ENCODE measurements around the gene CCL22. TPM values are rescaled to one million over a fixed set of nuclear protein-coding genes. Genes with fewer than 3 reads are reported as not detected.

The CCL22 gene
- total RNA-seq, 1 donor from 2014 or later = 0.17 TPM

DNA sequence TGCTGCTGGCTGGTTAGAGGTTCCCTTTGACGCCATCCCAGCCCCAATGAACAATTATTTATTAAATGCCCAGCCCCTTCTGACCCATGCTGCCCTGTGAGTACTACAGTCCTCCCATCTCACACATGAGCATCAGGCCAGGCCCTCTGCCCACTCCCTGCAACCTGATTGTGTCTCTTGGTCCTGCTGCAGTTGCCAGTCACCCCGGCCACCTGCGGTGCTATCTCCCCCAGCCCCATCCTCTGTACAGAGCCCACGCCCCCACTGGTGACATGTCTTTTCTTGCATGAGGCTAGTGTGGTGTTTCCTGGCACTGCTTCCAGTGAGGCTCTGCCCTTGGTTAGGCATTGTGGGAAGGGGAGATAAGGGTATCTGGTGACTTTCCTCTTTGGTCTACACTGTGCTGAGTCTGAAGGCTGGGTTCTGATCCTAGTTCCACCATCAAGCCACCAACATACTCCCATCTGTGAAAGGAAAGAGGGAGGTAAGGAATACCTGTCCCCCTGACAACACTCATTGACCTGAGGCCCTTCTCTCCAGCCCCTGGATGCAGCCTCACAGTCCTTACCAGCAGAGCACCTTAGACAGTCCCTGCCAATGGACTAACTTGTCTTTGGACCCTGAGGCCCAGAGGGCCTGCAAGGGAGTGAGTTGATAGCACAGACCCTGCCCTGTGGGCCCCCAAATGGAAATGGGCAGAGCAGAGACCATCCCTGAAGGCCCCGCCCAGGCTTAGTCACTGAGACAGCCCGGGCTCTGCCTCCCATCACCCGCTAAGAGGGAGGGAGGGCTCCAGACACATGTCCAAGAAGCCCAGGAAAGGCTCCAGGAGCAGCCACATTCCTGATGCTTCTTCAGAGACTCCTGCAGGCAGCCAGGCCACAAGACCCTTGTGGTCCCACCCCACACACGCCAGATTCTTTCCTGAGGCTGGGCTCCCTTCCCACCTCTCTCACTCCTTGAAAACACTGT is 25.0 kb downstream of the CCL22 start:
- no peak overlapping the region for H3K4me3 Mint-ChIP-seq
- no peak for TF ChIP-seq CTCF (conservative IDR thresholded peaks at IDR 0.05)
- peaks cover under 1% of the 10 kb centered on the region for H3K27me3 Mint-ChIP-seq
- no peak for DNase-seq (ENCODE audit: extremely low spot score, unreplicated experiment)
- no peaks in the 10 kb centered on the region for H3K36me3 Mint-ChIP-seq
- peaks cover 9% of the 10 kb centered on the region for H3K4me1 Mint-ChIP-seq (ENCODE audit: unreplicated experiment)
- H3K27ac Mint-ChIP-seq = no peak overlapping the region
- H3K9me3 Mint-ChIP-seq = no peaks in the 10 kb centered on the region

GRCh38 chr16:57384248-57385070 is 25.9 kb downstream of the CCL22 start:
- no peak overlapping the region for H3K4me3 Mint-ChIP-seq
- H3K9me3 Mint-ChIP-seq = no peaks in the 10 kb centered on the region
- H3K36me3 Mint-ChIP-seq = no peaks in the 10 kb centered on the region
- H3K4me1 Mint-ChIP-seq (ENCODE audit: unreplicated experiment) = peaks cover 11% of the 10 kb centered on the region
- no peak for DNase-seq (ENCODE audit: extremely low spot score, unreplicated experiment)
- H3K27me3 Mint-ChIP-seq = peaks cover 3% of the 10 kb centered on the region
- TF ChIP-seq CTCF (conservative IDR thresholded peaks at IDR 0.05) = no peak
- no peak overlapping the region for H3K27ac Mint-ChIP-seq

GRCh38 chr16:57385083-57385482 is 26.5 kb downstream of the CCL22 start:
- peaks cover 11% of the 10 kb centered on the region for H3K4me1 Mint-ChIP-seq (ENCODE audit: unreplicated experiment)
- peaks cover 3% of the 10 kb centered on the region for H3K27me3 Mint-ChIP-seq
- no peak for TF ChIP-seq CTCF (conservative IDR thresholded peaks at IDR 0.05)
- H3K9me3 Mint-ChIP-seq = no peaks in the 10 kb centered on the region
- no peaks in the 10 kb centered on the region for H3K36me3 Mint-ChIP-seq
- H3K27ac Mint-ChIP-seq = no peak overlapping the region
- no peak overlapping the region for H3K4me3 Mint-ChIP-seq
- DNase-seq (ENCODE audit: extremely low spot score, unreplicated experiment) = no peak

GRCh38 chr16:57386381-57386951 is 27.9 kb downstream of the CCL22 start:
- Mint-ChIP-seq H3K27me3 (peaks cover 3% of the 10 kb centered on the region), H3K4me1 (ENCODE audit: unreplicated experiment) (peaks cover 11% of the 10 kb centered on the region), H3K4me3 (peak overlapping the region; percentile 23), H3K36me3 (no peaks in the 10 kb centered on the region), H3K9me3 (no peaks in the 10 kb centered on the region), H3K27ac (peak overlapping the region; percentile 42)
- DNase-seq (ENCODE audit: extremely low spot score, unreplicated experiment) = no peak
- TF ChIP-seq CTCF (conservative IDR thresholded peaks at IDR 0.05) = no peak

DNA sequence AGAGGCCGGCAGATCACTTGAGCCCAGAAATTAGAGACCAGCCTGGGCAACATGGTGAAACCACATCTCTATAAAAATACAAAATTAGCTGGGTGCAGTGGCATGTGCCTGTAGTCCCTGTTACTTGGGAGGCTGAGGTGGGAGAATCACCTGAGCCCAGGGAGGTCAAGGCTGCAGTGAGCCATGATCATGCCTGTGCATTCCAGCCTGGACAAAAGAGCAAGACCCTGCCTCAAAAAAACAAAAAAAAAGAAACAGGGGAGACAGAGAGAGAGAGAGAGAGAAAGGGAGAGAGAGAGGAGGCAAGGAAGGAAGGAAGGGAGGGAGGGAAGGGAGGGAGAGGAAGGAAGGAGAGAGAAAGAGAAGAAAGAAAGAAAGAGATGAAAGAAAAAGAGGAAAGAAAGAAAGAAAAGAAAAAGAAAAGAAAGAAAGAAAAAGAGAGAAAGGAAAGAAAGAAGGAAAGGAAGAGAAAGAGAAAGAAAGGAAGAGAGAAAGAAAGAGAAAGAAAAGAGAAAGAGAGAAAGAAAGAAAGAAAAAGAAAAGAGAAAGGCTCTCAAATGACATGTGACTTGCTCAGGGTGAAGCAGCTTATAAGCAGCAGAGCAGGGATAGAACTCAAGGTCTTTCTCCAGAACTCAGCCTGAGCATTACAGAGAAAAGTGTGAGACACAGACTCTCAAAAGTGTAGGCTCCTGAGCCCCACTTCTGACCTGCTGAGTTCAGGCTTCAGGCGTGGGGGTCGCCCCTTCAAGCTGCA is 29.2 kb downstream of the CCL22 start:
- DNase-seq (ENCODE audit: extremely low spot score, unreplicated experiment) = no peak
- no peak for TF ChIP-seq CTCF (conservative IDR thresholded peaks at IDR 0.05)

More for the DNA sequence above, 29.2 kb downstream of the CCL22 start:
- Mint-ChIP-seq H3K4me1 (ENCODE audit: unreplicated experiment) (peaks cover 11% of the 10 kb centered on the region), H3K36me3 (no peaks in the 10 kb centered on the region), H3K4me3 (no peak overlapping the region), H3K27ac (peak overlapping the region; percentile 63), H3K27me3 (peaks cover 3% of the 10 kb centered on the region), H3K9me3 (no peaks in the 10 kb centered on the region)
